H1 (cell line): Measurements from ENCODE around the gene PRSS53. TPM values are rescaled to one million over a fixed set of nuclear protein-coding genes. Genes with fewer than 3 reads are reported as not detected.
A peak's percentile ranks its signal among the peaks of the same experiment; 100 is the strongest.

ENCODE experiments used
- BCL11A ChIP-seq, 2 experiments: IDR thresholded peaks; one replicate each; pipeline ENCODE4 v1.6.1; 2011; ENCODE audit warnings: low read depth in 2 of 2, low read length in 2 of 2, mild to moderate bottlenecking in 2 of 2
- BRCA1 ChIP-seq: IDR thresholded peaks from 2 replicates; pipeline ENCODE4 v1.6.1; 2012; ENCODE audit warnings: low read depth, low read length, improper control_type of control experiment
- CHD1 ChIP-seq: IDR thresholded peaks from 2 replicates; pipeline ENCODE4 v1.6.1; 2012; ENCODE audit warnings: low read depth, low read length, improper control_type of control experiment
- E2F6 ChIP-seq: IDR thresholded peaks from 2 replicates; pipeline ENCODE4 v1.6.1; 2012; ENCODE audit warnings: inconsistent platforms
- GABPA ChIP-seq: IDR thresholded peaks from 2 replicates; pipeline ENCODE4 v1.6.1; 2011; ENCODE audit warnings: mild to moderate bottlenecking, low read length, moderate library complexity, borderline replicate concordance; ENCODE audit not compliant: insufficient read depth
- HDAC6 ChIP-seq: IDR thresholded peaks from one replicate; pipeline ENCODE4 v1.7.1; 2012; ENCODE audit warnings: low read depth, mild to moderate bottlenecking, inconsistent platforms, low read length, moderate library complexity
- JUND ChIP-seq: IDR thresholded peaks from 2 replicates; pipeline ENCODE4 v1.6.1; 2011; ENCODE audit warnings: mild to moderate bottlenecking, improper control_type of control experiment, low read length
- KDM5A ChIP-seq: fragments of 200-600 bp; IDR thresholded peaks from 2 replicates; pipeline ENCODE4 v1.7.1; 2012; ENCODE audit warnings: mild to moderate bottlenecking, low read length, inconsistent platforms, mixed read lengths
- MAX ChIP-seq: IDR thresholded peaks from 2 replicates; pipeline ENCODE4 v1.6.1; 2012; ENCODE audit warnings: inconsistent platforms
- RAD21 ChIP-seq, 2 experiments: IDR thresholded peaks in 1 of 2; conservative IDR thresholded peaks in 1 of 2; 2 replicates each; pipeline ENCODE4 v1.6.1; 2011; ENCODE audit warnings: low read depth in 2 of 2, low read length in 2 of 2, improper control_type of control experiment in 1 of 2, inconsistent platforms in 1 of 2, mild to moderate bottlenecking in 1 of 2, moderate library complexity in 1 of 2
- RBBP5 ChIP-seq: IDR thresholded peaks from 2 replicates; pipeline ENCODE4 v1.7.1; 2012; ENCODE audit warnings: low read depth, mild to moderate bottlenecking, inconsistent platforms, low read length, moderate library complexity, borderline replicate concordance
- RFX5 ChIP-seq: IDR thresholded peaks from 2 replicates; pipeline ENCODE4 v1.6.1; 2011; ENCODE audit warnings: low read depth, low read length, improper control_type of control experiment, borderline replicate concordance
- RXRA ChIP-seq: IDR thresholded peaks from 2 replicates; pipeline ENCODE4 v1.6.1; 2011; ENCODE audit warnings: low read depth, mild to moderate bottlenecking, low read length, moderate library complexity; ENCODE audit not compliant: insufficient read depth
- SIN3A ChIP-seq, 2 experiments: IDR thresholded peaks in 1 of 2; conservative IDR thresholded peaks in 1 of 2; 2 replicates each; pipeline ENCODE4 v1.6.1; 2011 to 2012; ENCODE audit warnings: low read length in 2 of 2, improper control_type of control experiment in 1 of 2, low read depth in 1 of 2, mild to moderate bottlenecking in 1 of 2
- SP4 ChIP-seq: IDR thresholded peaks from 2 replicates; pipeline ENCODE4 v1.6.1; 2012; ENCODE audit warnings: low read length, inconsistent platforms
- TAF1 ChIP-seq: IDR thresholded peaks from 2 replicates; pipeline ENCODE4 v1.6.1; 2011; ENCODE audit warnings: mild to moderate bottlenecking, low read depth, low read length
- YY1 ChIP-seq: IDR thresholded peaks from 2 replicates; pipeline ENCODE4 v1.6.1; 2011; ENCODE audit warnings: low read depth, mild to moderate bottlenecking, low read length
- polyA plus RNA-seq, 7 experiments: library from polyadenylated mRNA; depleted of rRNA in 3 of 7; stranded (reverse) in 5 of 7; unstranded in 2 of 7; fragments of >200 nt in 5 of 7; fragments of 200-250 nt in 2 of 7; gene quantifications; 1 replicate in 5 of 7; 2 replicates in 1 of 7; 4 replicates in 1 of 7; pipeline versions ENCODE4 v1.2.1 to v1.2.3, GENCODE V29; 2011 to 2013; ENCODE audit warnings: missing spikeins in 2 of 7, mixed read lengths in 2 of 7
- total RNA-seq: library from RNA; stranded (reverse); fragmentation: NEBNext Ultra II Directional; extraction: Animal tissue kit (Norgen Biotek cat#: 25700); gene quantifications from 2 replicates; pipeline ENCODE4 v1.2.1, GENCODE V29; 2021
- TF ChIP-seq, protein P1 (sequence below): IDR thresholded peaks from 2 replicates; pipeline ENCODE4 v1.6.1; 2011; ENCODE audit warnings: low read depth, mild to moderate bottlenecking, low read length; ENCODE audit not compliant: insufficient read depth
- TF ChIP-seq, protein P2 (sequence below): IDR thresholded peaks from 2 replicates; pipeline ENCODE4 v1.6.1; 2012; ENCODE audit warnings: low read length, inconsistent platforms

The PRSS53 gene
- total and polyA plus RNA-seq, 2 of the 8 experiments (the other 6 are each of a cell fraction or from before 2014, with no cell fraction given): 1.7 to 2.6 TPM

DNA sequence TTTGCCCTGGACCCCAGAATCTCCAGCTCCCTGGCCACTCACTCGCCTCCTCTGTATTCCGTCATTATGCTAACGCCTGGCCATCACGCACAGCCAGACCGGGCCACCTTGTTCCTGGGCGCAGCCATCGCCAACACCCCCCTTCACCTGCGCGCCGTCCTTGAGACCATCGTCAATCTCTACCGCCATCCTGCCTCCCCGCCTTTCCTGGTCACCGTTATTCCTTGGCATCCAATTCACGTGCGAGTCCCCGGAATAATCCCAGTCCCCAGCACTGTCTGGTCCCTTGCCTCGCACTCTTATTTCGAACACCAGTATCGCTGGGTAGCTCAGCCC is 5.3 kb upstream of the PRSS53 start (continued):
- TF ChIP-seq CHD1: no peak
- no peak for TF ChIP-seq RAD21 (IDR thresholded peaks at IDR 0.05 in 1 of 2, conservative IDR thresholded peaks at IDR 0.05 in 1 of 2; ENCODE audit: low read depth in 2 of 2, low read length in 2 of 2)
- TF ChIP-seq KDM5A: no peak
- TF ChIP-seq HDAC6: no peak
- TF ChIP-seq JUND: no peak
- TF ChIP-seq GABPA: no peak
- TF ChIP-seq RBBP5: no peak
- peak; percentile 87 for TF ChIP-seq MAX
- TF ChIP-seq TAF1: 0 out of 2 replicates have a peak, but pooled peaks have one; percentile 18
- TF ChIP-seq YY1: peak; percentile 39; the same call in 1 of the 2 replicates
- TF ChIP-seq, protein P1, sequence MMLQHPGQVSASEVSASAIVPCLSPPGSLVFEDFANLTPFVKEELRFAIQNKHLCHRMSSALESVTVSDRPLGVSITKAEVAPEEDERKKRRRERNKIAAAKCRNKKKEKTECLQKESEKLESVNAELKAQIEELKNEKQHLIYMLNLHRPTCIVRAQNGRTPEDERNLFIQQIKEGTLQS: no peak
- TF ChIP-seq BRCA1: no peak
- TF ChIP-seq BCL11A (IDR thresholded peaks at IDR 0.05; ENCODE audit: low read depth in 2 of 2, low read length in 2 of 2): no peak
- TF ChIP-seq RXRA: no peak
- peak in 1 of 2 experiments; percentile 50; a peak in 1 of 4 replicates for TF ChIP-seq SIN3A (conservative IDR thresholded peaks at IDR 0.05 in 1 of 2, IDR thresholded peaks at IDR 0.05 in 1 of 2; ENCODE audit: low read depth in 1 of 2, low read length in 2 of 2)
- TF ChIP-seq SP4: no peak
- TF ChIP-seq RFX5: no peak
- TF ChIP-seq, protein P2, sequence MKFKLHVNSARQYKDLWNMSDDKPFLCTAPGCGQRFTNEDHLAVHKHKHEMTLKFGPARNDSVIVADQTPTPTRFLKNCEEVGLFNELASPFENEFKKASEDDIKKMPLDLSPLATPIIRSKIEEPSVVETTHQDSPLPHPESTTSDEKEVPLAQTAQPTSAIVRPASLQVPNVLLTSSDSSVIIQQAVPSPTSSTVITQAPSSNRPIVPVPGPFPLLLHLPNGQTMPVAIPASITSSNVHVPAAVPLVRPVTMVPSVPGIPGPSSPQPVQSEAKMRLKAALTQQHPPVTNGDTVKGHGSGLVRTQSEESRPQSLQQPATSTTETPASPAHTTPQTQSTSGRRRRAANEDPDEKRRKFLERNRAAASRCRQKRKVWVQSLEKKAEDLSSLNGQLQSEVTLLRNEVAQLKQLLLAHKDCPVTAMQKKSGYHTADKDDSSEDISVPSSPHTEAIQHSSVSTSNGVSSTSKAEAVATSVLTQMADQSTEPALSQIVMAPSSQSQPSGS: no peak
- peak; percentile 97 for TF ChIP-seq E2F6
